GM12892 (cell line): ENCODE results near the gene BPHL.

ENCODE experiments used
- POLR2A ChIP-seq: IDR thresholded peaks from 2 replicates; pipeline ENCODE4 v1.6.1; 2011; ENCODE audit warnings: low read depth, low read length, control low read depth
- TAF1 ChIP-seq: IDR thresholded peaks from 2 replicates; pipeline ENCODE4 v1.6.1; 2011; ENCODE audit warnings: low read depth, mild to moderate bottlenecking, control low read depth, low read length, borderline replicate concordance

DNA sequence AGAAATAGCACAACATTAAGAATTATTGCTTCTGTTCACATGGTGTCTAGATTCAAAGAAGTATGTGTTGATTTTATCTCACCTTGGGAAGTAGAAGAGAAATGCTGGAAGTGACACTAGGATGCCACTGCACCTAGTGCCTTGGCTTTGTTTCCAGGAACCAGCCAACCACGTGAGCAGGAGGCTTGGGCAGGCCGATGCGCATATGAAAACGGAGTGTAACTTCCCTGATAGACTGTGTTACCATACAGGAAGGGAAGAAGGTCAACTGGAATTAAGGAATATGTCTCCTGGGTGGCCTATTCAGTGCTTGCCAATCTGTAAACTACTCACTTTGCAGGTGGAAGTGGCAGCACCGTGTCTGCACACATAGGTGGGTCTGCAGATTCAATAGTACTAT is 80.9 kb downstream of the BPHL start:
- TF ChIP-seq TAF1 = no peak
- no peak for TF ChIP-seq POLR2A
